Mesothelial cell of epicardium (in vitro differentiated cells): ENCODE data around the gene CLDN5. TPM values are rescaled to one million over a fixed set of nuclear protein-coding genes. Genes with fewer than 3 reads are reported as not detected.

Experiments used
- DNase-seq, 2 experiments: peaks; one replicate each; pipeline ENCODE4 v3.0.0; 2021; ENCODE audit warnings: low spot score in 2 of 2; ENCODE audit not compliant: unreplicated experiment in 2 of 2
- H3K27ac Mint-ChIP-seq: 2 replicates; pipeline ENCODE4 v1.8.0; 2021; ENCODE audit warnings: mixed read lengths
- H3K27me3 Mint-ChIP-seq: 2 replicates; pipeline ENCODE4 v1.8.0; 2021; ENCODE audit warnings: low read depth, mixed read lengths
- H3K36me3 Mint-ChIP-seq: 2 replicates; pipeline ENCODE4 v1.8.0; 2021; ENCODE audit warnings: mixed read lengths
- H3K4me1 Mint-ChIP-seq: 2 replicates; pipeline ENCODE4 v1.8.0; 2021; ENCODE audit warnings: mixed read lengths
- H3K4me3 Mint-ChIP-seq: 2 replicates; pipeline ENCODE4 v1.8.0; 2021; ENCODE audit warnings: mild to moderate bottlenecking, moderate library complexity, mixed read lengths
- H3K9me3 Mint-ChIP-seq: 2 replicates; pipeline ENCODE4 v1.8.0; 2021; ENCODE audit warnings: mixed read lengths
- total RNA-seq: library from RNA; stranded (reverse); gene quantifications from 3 replicates; pipeline ENCODE4 v1.2.1, GENCODE V29; 2021
- TF ChIP-seq, protein P1 (sequence below): fragments of 200-600 bp; sonication (generic); IDR thresholded peaks from one replicate; pipeline ENCODE4 v1.5.0; 2021; ENCODE audit warnings: antibody characterized with exemption; ENCODE audit not compliant: unreplicated experiment

The CLDN5 gene
- total RNA-seq, 1 donor from 2014 or later = not detected

DNA sequence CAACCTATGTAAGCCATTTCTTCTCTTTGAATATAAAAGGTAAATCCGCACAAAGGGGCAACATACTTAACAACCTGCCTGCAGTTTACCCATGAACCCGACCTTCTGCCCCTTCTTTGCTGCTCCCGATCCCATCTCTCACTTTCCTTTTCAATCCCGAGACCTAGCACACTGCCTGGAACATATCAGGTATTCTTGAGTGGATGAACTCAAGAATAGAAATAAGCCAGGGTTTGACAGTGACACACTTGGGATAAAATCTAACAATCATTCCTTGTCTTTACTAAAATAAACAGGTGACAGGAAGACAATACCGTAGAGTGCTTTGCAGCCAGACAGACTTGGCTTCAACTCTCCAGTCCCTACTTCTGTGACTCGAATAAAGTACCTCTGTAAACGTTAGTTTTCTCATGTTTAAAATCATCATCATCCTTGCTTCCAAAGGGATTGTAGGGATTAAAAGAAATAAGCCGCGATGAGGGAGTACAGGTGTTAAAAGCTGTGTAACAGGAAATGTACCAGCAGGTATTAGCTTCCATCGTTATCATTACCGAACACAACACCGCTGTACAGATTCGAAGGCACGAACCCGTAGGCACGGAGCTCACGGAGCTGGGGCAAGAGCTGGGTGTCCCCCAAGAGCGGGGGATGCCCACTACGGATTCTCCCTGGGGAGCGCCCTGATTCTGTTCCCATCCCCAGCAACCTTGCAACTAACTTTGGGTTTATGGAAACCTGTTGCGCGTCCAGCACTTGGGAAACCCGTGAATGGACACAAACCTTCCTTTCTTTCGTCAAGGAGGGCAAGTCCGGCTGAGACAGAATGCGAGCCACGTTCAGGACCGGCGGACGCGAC lies 45.9 kb downstream of the CLDN5 start:
- Mint-ChIP-seq H3K4me1 (peaks cover 28% of the 10 kb centered on the region), H3K27me3 (no peaks in the 10 kb centered on the region), H3K4me3 (peak overlapping the region; percentile 97), H3K9me3 (no peaks in the 10 kb centered on the region), H3K27ac (peak overlapping the region; percentile 55), H3K36me3 (peaks cover 4% of the 10 kb centered on the region)
- TF ChIP-seq, protein P1, sequence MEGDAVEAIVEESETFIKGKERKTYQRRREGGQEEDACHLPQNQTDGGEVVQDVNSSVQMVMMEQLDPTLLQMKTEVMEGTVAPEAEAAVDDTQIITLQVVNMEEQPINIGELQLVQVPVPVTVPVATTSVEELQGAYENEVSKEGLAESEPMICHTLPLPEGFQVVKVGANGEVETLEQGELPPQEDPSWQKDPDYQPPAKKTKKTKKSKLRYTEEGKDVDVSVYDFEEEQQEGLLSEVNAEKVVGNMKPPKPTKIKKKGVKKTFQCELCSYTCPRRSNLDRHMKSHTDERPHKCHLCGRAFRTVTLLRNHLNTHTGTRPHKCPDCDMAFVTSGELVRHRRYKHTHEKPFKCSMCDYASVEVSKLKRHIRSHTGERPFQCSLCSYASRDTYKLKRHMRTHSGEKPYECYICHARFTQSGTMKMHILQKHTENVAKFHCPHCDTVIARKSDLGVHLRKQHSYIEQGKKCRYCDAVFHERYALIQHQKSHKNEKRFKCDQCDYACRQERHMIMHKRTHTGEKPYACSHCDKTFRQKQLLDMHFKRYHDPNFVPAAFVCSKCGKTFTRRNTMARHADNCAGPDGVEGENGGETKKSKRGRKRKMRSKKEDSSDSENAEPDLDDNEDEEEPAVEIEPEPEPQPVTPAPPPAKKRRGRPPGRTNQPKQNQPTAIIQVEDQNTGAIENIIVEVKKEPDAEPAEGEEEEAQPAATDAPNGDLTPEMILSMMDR = no peak
- DNase-seq = no peak

DNA sequence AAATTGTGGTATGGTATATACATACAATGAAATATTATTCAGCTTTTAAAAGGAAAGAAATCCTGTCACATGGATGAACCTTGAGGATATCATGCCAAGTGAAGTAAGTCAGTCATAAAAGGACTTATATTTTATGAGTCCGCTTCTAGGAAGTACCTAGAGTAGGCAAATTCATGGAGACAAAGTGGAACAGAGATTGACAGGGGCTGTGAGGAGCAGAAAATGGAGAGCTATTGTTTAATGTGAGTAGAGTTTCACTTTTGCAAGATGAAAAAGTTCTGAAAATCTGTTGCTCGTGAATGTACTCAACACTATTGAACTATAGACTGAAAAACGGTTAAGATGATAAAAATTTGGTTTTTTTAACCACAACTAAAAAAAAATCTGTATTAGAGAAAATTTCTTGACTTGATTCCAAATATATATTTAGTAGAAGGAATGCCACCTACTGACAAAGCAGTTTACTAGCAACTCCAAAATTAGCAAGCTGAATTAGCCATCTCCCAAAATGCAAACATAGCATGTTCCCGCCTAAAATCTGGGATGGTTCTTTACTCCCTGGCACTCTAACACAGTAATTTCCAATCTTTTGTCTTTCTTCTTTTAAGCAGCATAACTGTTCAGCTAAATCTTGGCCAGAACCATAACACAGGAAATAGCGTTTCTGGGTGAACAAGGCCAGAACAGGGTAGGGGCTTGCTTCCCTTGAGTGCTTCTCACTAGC lies 46.7 kb downstream of the CLDN5 start:
- DNase-seq = no peak
- no peaks in the 10 kb centered on the region for H3K27me3 Mint-ChIP-seq
- TF ChIP-seq, protein P1 = no peak
- H3K36me3 Mint-ChIP-seq = peaks cover 6% of the 10 kb centered on the region
- H3K9me3 Mint-ChIP-seq = no peaks in the 10 kb centered on the region
- H3K4me1 Mint-ChIP-seq = peaks cover 28% of the 10 kb centered on the region
- peak overlapping the region; percentile 55 for H3K27ac Mint-ChIP-seq
- peak overlapping the region; percentile 97 for H3K4me3 Mint-ChIP-seq

DNA sequence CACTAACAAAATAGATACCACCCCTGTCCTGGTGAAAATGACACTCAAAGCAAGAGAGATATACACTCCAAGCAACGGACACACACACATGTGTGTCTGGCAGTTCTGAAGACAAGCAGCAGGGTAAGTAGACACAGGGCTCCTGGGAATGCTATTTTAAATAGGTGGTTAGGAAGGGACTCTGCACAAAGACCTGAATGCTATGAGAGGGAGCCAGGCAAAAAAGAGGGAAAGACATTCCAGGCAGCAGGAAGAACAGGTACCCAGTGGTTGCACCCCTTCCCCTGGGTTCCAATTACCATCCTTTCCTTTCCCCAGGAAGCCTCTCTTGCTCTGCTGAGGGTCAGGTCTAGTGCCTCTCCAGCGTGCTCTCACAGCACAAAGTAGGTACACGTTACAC lies 48.2 kb downstream of the CLDN5 start:
- no peaks in the 10 kb centered on the region for H3K27me3 Mint-ChIP-seq
- no peak overlapping the region for H3K4me3 Mint-ChIP-seq
- peaks cover 28% of the 10 kb centered on the region for H3K4me1 Mint-ChIP-seq
- DNase-seq = no peak
- H3K36me3 Mint-ChIP-seq = peaks cover 13% of the 10 kb centered on the region
- H3K9me3 Mint-ChIP-seq = no peaks in the 10 kb centered on the region
- TF ChIP-seq, protein P1 = no peak
- H3K27ac Mint-ChIP-seq = no peak overlapping the region

DNA sequence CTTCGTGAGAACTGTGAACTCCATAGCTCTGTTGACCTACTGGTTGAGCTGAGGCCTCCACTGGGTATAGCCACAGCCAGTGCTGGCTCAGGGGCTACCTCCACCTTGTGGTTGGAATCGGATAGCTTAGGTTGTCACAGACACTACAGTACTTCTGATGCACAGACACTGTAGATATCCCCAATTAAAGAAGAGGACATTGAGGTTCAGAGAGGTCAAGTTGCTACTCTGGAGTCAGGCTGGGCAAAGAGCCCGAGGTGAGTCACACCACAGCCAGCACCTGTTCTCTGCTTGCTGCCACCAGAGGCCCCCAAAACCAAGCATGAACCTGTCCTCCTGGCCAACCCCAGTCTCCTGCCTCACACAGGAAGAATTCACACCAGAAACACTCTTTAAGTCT lies 50.6 kb downstream of the CLDN5 start:
- Mint-ChIP-seq H3K36me3 (peaks cover 25% of the 10 kb centered on the region), H3K4me3 (no peak overlapping the region), H3K27me3 (no peaks in the 10 kb centered on the region), H3K4me1 (peaks cover 15% of the 10 kb centered on the region), H3K27ac (no peak overlapping the region), H3K9me3 (no peaks in the 10 kb centered on the region)
- no peak for DNase-seq
- TF ChIP-seq, protein P1 = no peak

Other genes starting within 250 kb of the CLDN5 start
- gene CLTCL1, start 232.7 kb downstream of the CLDN5 start, total RNA-seq = 4.4 to 5.9 TPM (median 4.7 TPM) in 3 replicates
- gene HIRA, start 92.7 kb downstream of the CLDN5 start, total RNA-seq = 34.6 to 38.2 TPM (median 34.9 TPM) in 3 replicates
- gene MRPL40, start 91.9 kb downstream of the CLDN5 start, total RNA-seq = 17.9 to 21.9 TPM (median 19.1 TPM) in 3 replicates
- gene C22orf39, start 76.7 kb downstream of the CLDN5 start, total RNA-seq = 33.4 to 36.8 TPM (median 34.0 TPM) in 3 replicates
- 38.8 to 45.0 TPM (median 43.2 TPM) in 3 replicates for gene UFD1, start 45.2 kb downstream of the CLDN5 start, total RNA-seq
- 12.2 to 15.3 TPM (median 12.5 TPM) in 3 replicates for gene CDC45, start 44.5 kb downstream of the CLDN5 start, total RNA-seq
- gene SEPTIN5, start 190.1 kb upstream of the CLDN5 start, total RNA-seq = 32.2 to 42.1 TPM (median 36.2 TPM) in 3 replicates
- gene GP1BB, start 199.1 kb upstream of the CLDN5 start, total RNA-seq = 1.4 to 5.7 TPM (median 4.4 TPM) in 3 replicates
- 0.34 to 0.45 TPM in 2 of 3 replicates, not detected in the other for gene TBX1, start 236.4 kb upstream of the CLDN5 start, total RNA-seq